Loucy (cell line): Measurements from ENCODE around the gene FAM169A.

Experiments
- CTCF ChIP-seq: fragments of 200-600 bp; sonication (generic); conservative IDR thresholded peaks from 2 replicates; pipeline ENCODE4 v1.5.1; 2014; ENCODE audit warnings: mild to moderate bottlenecking, antibody characterized with exemption, low read length
- EZH2phosphoT487 ChIP-seq: fragments of 200-600 bp; IDR thresholded peaks from 2 replicates; pipeline ENCODE4 v1.6.1; 2018; ENCODE audit warnings: antibody characterized with exemption, mild to moderate bottlenecking, moderate library complexity, borderline replicate concordance

- no peak for TF ChIP-seq CTCF
- no peak for TF ChIP-seq EZH2phosphoT487
Measured at GRCh38 chr5:74763504-74763903, 102.7 kb downstream of the FAM169A start.
